Measurements from ENCODE around the gene ELAC2.

The ELAC2 gene

GRCh38 chr17:13036751-13037150, 18.9 kb upstream of the ELAC2 start:
- H3K4me2 ChIP-seq (ENCODE audit: low read depth, low read length, poor library complexity, severe bottlenecking) = no peak overlapping the region
- H3K9ac ChIP-seq (ENCODE audit: low read depth, low read length, poor library complexity, severe bottlenecking) = no peak overlapping the region
- TF ChIP-seq CTCF (conservative IDR thresholded peaks at IDR 0.05; ENCODE audit: low read length) (no peak), EZH2phosphoT487 (IDR thresholded peaks at IDR 0.05; ENCODE audit: borderline replicate concordance) (no peak)
- H3K9me3 ChIP-seq (ENCODE audit: insufficient read depth, low read depth, low read length) = peaks cover 4% of the 10 kb centered on the region; the same call in 1 of the 2 replicates
- H3K27me3 ChIP-seq (ENCODE audit: insufficient read depth, low read length, poor library complexity, severe bottlenecking) = no peaks in the 10 kb centered on the region
- H3F3A ChIP-seq (ENCODE audit: low read depth) = no peaks in the 10 kb centered on the region
- H3K36me3 ChIP-seq (ENCODE audit: insufficient read depth, low read length) = no peaks in the 10 kb centered on the region
- H3K9me2 ChIP-seq (replicated peaks; ENCODE audit: low read depth, low read length) = no peaks in the 10 kb centered on the region
- H3K79me2 ChIP-seq (ENCODE audit: insufficient read depth, low read length) = no peaks in the 10 kb centered on the region
- no peaks in the 10 kb centered on the region for H3K4me1 ChIP-seq (ENCODE audit: insufficient read depth, low read length, poor library complexity, severe bottlenecking)
- H4K20me1 ChIP-seq (ENCODE audit: insufficient read depth, low read length, poor library complexity, severe bottlenecking) = no peaks in the 10 kb centered on the region
- H3K4me3 ChIP-seq (ENCODE audit: low read length, poor library complexity, severe bottlenecking) = no peak overlapping the region
- H2AFZ ChIP-seq (ENCODE audit: low read length) = no peak overlapping the region

GRCh38 chr17:13035420-13035819, 17.6 kb upstream of the ELAC2 start:
- Histone ChIP-seq H3K4me2 (ENCODE audit: low read depth, low read length, poor library complexity, severe bottlenecking) (no peak overlapping the region), H3K79me2 (ENCODE audit: insufficient read depth, low read length) (no peaks in the 10 kb centered on the region), H3K4me1 (ENCODE audit: insufficient read depth, low read length, poor library complexity, severe bottlenecking) (no peaks in the 10 kb centered on the region), H2AFZ (ENCODE audit: low read length) (no peak overlapping the region), H3K9me3 (ENCODE audit: insufficient read depth, low read depth, low read length) (peaks cover 4% of the 10 kb centered on the region; the same call in 1 of the 2 replicates), H3K27me3 (ENCODE audit: insufficient read depth, low read length, poor library complexity, severe bottlenecking) (no peaks in the 10 kb centered on the region), H3K9me2 (replicated peaks; ENCODE audit: low read depth, low read length) (no peaks in the 10 kb centered on the region), H3K36me3 (ENCODE audit: insufficient read depth, low read length) (no peaks in the 10 kb centered on the region), H3K4me3 (ENCODE audit: low read length, poor library complexity, severe bottlenecking) (no peak overlapping the region), H3F3A (ENCODE audit: low read depth) (no peaks in the 10 kb centered on the region), H3K9ac (ENCODE audit: low read depth, low read length, poor library complexity, severe bottlenecking) (no peak overlapping the region), H4K20me1 (ENCODE audit: insufficient read depth, low read length, poor library complexity, severe bottlenecking) (no peaks in the 10 kb centered on the region)
- TF ChIP-seq EZH2phosphoT487 (IDR thresholded peaks at IDR 0.05; ENCODE audit: borderline replicate concordance) = no peak
- no peak for TF ChIP-seq CTCF (conservative IDR thresholded peaks at IDR 0.05; ENCODE audit: low read length)

GRCh38 chr17:13031718-13032350, 14.0 kb upstream of the ELAC2 start:
- H4K20me1 ChIP-seq (ENCODE audit: insufficient read depth, low read length, poor library complexity, severe bottlenecking) = no peaks in the 10 kb centered on the region
- peaks cover 4% of the 10 kb centered on the region; the same call in 1 of the 2 replicates for H3K9me3 ChIP-seq (ENCODE audit: insufficient read depth, low read depth, low read length)
- H3K79me2 ChIP-seq (ENCODE audit: insufficient read depth, low read length) = no peaks in the 10 kb centered on the region
- H3K4me3 ChIP-seq (ENCODE audit: low read length, poor library complexity, severe bottlenecking) = no peak overlapping the region
- H3K36me3 ChIP-seq (ENCODE audit: insufficient read depth, low read length) = no peaks in the 10 kb centered on the region
- TF ChIP-seq EZH2phosphoT487 (IDR thresholded peaks at IDR 0.05; ENCODE audit: borderline replicate concordance) (no peak), CTCF (conservative IDR thresholded peaks at IDR 0.05; ENCODE audit: low read length) (peak; percentile 80)
- no peaks in the 10 kb centered on the region for H3F3A ChIP-seq (ENCODE audit: low read depth)
- peaks cover 5% of the 10 kb centered on the region for H3K4me1 ChIP-seq (ENCODE audit: insufficient read depth, low read length, poor library complexity, severe bottlenecking)
- H3K9me2 ChIP-seq (replicated peaks; ENCODE audit: low read depth, low read length) = no peaks in the 10 kb centered on the region
- no peaks in the 10 kb centered on the region for H3K27me3 ChIP-seq (ENCODE audit: insufficient read depth, low read length, poor library complexity, severe bottlenecking)
- H3K4me2 ChIP-seq (ENCODE audit: low read depth, low read length, poor library complexity, severe bottlenecking) = no peak overlapping the region
- H2AFZ ChIP-seq (ENCODE audit: low read length) = peak overlapping the region; percentile 69
- H3K9ac ChIP-seq (ENCODE audit: low read depth, low read length, poor library complexity, severe bottlenecking) = no peak overlapping the region

All from Loucy (cell line).